Measurements from ENCODE around the gene ZBTB14. TPM values are rescaled to one million over a fixed set of nuclear protein-coding genes. Genes with fewer than 3 reads are reported as not detected.

Gene ZBTB14, protein sequence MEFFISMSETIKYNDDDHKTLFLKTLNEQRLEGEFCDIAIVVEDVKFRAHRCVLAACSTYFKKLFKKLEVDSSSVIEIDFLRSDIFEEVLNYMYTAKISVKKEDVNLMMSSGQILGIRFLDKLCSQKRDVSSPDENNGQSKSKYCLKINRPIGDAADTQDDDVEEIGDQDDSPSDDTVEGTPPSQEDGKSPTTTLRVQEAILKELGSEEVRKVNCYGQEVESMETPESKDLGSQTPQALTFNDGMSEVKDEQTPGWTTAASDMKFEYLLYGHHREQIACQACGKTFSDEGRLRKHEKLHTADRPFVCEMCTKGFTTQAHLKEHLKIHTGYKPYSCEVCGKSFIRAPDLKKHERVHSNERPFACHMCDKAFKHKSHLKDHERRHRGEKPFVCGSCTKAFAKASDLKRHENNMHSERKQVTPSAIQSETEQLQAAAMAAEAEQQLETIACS
- total RNA-seq, result 7.8 and 8.0 TPM in 2 replicates

DNA sequence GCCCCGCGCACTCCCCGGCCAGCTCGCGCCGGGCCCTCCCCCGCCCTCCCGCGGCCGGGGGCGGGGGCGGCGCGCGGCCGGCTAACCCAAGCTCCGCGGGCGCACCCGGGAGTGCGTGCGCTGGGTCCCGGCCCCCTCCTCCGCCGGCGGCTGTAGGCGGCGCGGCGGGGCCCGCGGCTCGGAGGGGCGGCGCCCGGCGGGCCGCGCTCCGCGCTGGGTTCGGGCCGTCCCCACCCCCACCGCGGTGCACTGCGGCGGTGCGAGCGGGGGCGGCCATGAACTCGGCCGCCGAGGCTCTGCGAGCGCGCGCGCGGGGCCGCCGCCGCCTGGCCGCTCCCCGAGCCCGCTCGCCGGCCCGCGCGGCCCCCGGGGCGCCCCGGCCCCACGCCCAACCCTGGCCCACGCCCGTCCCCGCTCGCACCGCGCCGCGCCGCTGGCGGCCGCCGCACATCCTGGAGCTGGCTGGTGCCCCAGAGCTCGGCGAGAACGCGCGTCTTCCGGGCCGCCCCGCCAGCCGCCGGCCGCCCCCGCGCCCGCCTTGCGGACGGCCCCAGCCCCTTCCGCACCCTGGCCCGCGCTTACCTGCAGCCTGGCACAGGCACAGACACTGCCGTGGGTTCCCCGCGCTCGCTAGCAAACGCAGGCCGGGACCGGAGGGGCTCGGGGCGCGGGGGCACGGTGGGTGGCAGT is at the start of gene ZBTB14:
ZBTB14 (minus strand) TSS at position 496 of the 690 bp plus-strand sequence. CDS start 2,480 bp downstream, outside the sequence.

Other genes with a start within 250 kb of the ZBTB14 start
- not detected in 2 replicates for gene AKAIN1, start 98.5 kb downstream of the ZBTB14 start, total RNA-seq
- gene EPB41L3, start 248.3 kb upstream of the ZBTB14 start, total RNA-seq, result 0.69 and 3.6 TPM in 2 replicates